DMS53 treated with DMSO at 0.1 percent for 48 hours (cell line): Measurements from ENCODE around the gene NRBP1.

Experiments used
- DNase-seq: peaks from one replicate; lab custom pipeline; 2025; ENCODE audit not compliant: unreplicated experiment; lab: John Stamatoyannopoulos, UW

The NRBP1 gene

GRCh38 chr2:27489498-27490397 is 61.3 kb downstream of the NRBP1 start, which contains the start of gene IFT172:
Gene IFT172 (minus strand): TSS chr2:27489743. CDS start chr2:27489653, 90 bp downstream.
- peak; percentile 98 for DNase-seq
